Measurements from ENCODE around the gene MRPL37. TPM values are rescaled to one million over a fixed set of nuclear protein-coding genes. Genes with fewer than 3 reads are reported as not detected.
A peak's percentile ranks its signal among the peaks of the same experiment; 100 is the strongest.

Gene MRPL37
- 100 to 1,000 TPM; 109 to 158 TPM for total RNA-seq

DNA sequence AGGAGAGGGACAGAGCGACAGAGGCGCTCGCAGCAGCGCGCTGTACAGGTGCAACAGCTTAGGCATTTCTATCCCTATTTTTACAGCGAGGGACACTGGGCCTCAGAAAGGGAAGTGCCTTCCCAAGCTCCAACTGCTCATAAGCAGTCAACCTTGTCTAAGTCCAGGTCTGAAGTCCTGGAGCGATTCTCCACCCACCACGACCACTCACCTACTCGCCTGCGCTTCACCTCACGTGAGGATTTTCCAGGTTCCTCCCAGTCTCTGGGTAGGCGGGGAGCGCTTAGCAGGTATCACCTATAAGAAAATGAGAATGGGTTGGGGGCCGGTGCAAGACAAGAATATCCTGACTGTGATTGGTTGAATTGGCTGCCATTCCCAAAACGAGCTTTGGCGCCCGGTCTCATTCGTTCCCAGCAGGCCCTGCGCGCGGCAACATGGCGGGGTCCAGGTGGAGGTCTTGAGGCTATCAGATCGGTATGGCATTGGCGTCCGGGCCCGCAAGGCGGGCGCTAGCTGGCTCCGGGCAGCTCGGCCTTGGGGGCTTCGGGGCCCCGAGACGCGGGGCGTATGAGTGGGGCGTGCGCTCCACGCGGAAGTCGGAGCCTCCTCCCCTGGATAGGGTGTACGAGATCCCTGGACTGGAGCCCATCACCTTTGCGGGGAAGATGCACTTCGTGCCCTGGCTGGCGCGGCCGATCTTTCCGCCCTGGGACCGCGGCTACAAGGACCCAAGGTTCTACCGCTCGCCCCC is at the start of gene MRPL37, which contains the start of gene CYB5RL:
Gene MRPL37, plus strand, starts transcription at position 403 of the 754 bp plus-strand sequence. Its CDS starts 77 bp downstream, at position 480.
Gene CYB5RL, minus strand, starts transcription at position 266 of the 754 bp plus-strand sequence. CDS start 4,414 bp downstream, outside the sequence.
- Mint-ChIP-seq H3K36me3 (peaks cover 6% of the 10 kb centered on the region), H3K27me3 (no peaks in the 10 kb centered on the region), H3K27ac (peak within 1 kb of the TSS; percentile 70 to 89), H3K4me1 (ENCODE audit: low read depth in 2 of 2) (peaks cover 30% of the 10 kb centered on the region in 2 donors), H3K4me3 (peak within 1 kb of the TSS; percentile 87), H3K9me3 (no peaks in the 10 kb centered on the region)
- DNase-seq (ENCODE audit: low spot score), result peak; percentile 90
- ATAC-seq, result peak; percentile 97

DNA sequence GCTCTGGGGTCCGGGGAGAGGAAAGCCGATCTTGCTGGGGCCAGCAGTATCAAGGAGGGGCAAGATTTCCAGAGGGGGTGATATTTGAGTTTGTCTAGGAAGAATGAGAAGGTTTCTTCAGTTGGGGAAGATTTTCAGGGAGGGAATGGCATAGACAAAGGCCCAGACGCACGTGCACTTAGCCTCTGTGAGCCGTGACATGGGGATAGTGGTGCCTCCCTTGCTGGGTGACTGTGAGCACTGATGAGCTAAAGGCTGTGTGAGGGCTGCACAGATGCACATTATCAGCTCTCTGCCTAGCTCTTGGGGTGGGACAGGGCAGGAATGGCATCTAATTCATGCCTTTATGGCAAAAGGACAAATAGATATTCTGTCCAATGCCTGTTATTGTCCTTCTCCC is 49.0 kb upstream of the MRPL37 start:
- Mint-ChIP-seq H3K9me3 (no peaks in the 10 kb centered on the region), H3K27ac (no peak overlapping the region), H3K4me3 (no peak overlapping the region), H3K36me3 (no peaks in the 10 kb centered on the region), H3K4me1 (ENCODE audit: low read depth in 2 of 2) (peaks cover 0 to 4% of the 10 kb centered on the region in 2 donors), H3K27me3 (no peaks in the 10 kb centered on the region)
- no peak for DNase-seq (ENCODE audit: low spot score)
- peak in 1 of 2 donors; percentile 13 for ATAC-seq

DNA sequence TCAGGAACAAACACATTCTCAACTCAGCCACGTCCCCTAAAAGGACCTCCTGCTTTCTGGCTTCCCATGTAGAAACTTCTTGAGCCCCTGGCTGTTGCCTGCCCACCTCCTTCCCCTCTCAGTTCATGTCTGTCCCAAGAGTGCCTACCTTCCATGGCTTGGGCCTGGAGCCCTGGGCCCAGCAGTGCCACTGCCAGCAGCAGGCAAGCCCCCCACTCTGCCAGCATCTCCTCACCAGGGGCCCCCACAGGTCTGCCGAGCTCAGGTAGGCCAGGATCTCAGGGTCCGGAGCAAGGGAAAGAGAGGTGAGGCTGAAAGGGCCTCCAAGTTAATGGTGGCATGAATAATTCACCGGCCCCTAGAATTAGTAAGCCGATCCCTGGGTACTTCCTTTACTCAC is 47.3 kb upstream of the MRPL37 start, which contains the start of gene CDCP2:
Gene CDCP2, minus strand, starts transcription at position 305 of the 400 bp plus-strand sequence. Its CDS starts 78 bp downstream, at position 227.
- Mint-ChIP-seq H3K27me3 (no peaks in the 10 kb centered on the region), H3K4me3 (no peak within 1 kb of the TSS), H3K27ac (no peak within 1 kb of the TSS), H3K9me3 (no peaks in the 10 kb centered on the region), H3K36me3 (no peaks in the 10 kb centered on the region), H3K4me1 (ENCODE audit: low read depth in 2 of 2) (peaks cover 0 to 4% of the 10 kb centered on the region in 2 donors)
- ATAC-seq, result no peak
- DNase-seq (ENCODE audit: low spot score), result no peak

DNA sequence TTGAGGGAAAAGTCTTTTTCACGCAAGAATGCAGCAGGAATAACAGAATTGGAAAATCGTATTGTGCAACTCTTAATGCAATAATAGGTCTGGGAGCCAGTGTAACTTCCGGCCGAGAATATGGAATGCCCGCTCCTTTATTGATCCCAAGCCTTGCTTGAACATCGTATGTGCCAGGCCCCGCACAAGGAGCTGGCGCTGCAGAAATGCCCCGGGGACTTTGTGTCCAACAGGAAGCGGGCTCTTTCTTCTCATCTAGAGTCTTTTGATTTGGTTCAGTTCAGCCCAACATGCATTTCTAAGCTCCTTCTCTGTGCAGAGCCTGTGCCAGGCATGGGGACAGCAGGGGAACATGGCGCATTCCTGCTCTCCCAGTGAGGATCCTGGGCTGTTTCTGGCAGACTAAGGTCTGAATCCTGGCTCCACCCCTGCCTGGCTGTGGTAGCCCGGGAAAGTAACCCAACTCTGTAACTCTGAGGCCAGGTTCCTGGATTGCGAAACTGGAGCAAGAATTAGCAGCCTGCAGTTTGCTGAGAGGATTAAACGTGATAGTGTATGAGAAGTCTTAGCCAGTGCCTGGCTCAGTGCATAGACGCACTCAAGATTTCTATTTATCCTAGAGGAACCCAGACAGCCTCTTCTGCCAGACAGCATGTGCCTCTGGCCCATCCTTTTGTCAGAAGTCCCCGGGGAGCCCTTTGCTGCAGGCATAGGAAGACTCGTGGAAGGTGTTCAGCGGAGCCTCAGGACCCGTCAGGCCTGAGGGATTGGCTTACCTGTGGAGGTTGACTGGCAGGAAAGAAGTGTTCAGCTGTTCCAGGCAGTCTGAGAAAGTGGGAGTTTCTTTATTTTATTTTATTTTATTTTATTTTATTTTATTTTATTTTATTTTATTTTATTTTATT is 46.2 kb upstream of the MRPL37 start:
- Mint-ChIP-seq H3K27ac (no peak overlapping the region), H3K27me3 (no peaks in the 10 kb centered on the region), H3K4me3 (no peak overlapping the region), H3K36me3 (no peaks in the 10 kb centered on the region), H3K9me3 (no peaks in the 10 kb centered on the region), H3K4me1 (ENCODE audit: low read depth in 2 of 2) (peaks cover 0 to 4% of the 10 kb centered on the region in 2 donors)
- no peak for DNase-seq (ENCODE audit: low spot score)
- no peak for ATAC-seq

DNA sequence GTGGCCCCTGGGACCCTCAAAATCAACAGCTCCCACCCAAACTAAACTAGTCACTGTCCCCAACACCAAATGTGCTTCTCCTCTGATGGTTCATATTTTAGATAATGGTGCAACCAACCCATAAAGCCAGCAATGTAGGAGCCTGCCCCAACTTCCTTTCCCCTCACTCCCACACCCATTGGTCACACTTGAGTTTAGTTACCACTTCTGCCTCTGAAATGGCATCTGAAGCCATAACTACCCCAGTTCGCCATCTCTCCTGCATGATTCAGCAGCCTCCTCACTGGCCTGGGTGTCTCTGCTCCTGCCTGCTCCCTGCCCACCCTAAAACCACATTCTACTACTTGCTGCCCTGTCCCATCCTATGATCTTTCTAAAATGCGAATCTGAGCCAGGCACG is 43.8 kb upstream of the MRPL37 start:
- Mint-ChIP-seq H3K27me3 (no peaks in the 10 kb centered on the region), H3K9me3 (no peaks in the 10 kb centered on the region), H3K27ac (no peak overlapping the region)

DNA sequence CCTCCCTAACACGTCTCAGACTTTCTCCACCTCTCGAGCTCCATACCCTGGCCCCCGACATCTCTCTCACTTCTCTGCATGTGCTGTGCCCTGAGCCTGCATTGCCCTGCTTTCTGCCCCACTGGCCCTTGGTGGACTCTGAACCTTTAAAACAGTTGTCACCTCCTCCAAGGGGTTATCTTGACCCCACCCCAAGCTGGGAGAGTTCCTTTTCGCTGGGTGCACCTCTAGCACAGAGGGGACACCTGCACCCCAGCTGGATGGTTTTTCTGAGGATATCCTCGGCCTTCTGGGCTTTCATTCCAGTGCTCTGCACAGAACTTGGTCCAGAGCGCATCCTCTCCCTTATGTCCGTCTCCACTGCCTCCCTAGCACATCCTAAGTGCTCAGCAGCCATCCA is 43.0 kb upstream of the MRPL37 start:
- ATAC-seq (no peak), DNase-seq (ENCODE audit: low spot score) (no peak)
- Mint-ChIP-seq H3K27ac (no peak overlapping the region), H3K4me1 (ENCODE audit: low read depth in 2 of 2) (no peaks in the 10 kb centered on the region), H3K4me3 (no peak overlapping the region), H3K27me3 (no peaks in the 10 kb centered on the region), H3K36me3 (no peaks in the 10 kb centered on the region), H3K9me3 (no peaks in the 10 kb centered on the region)

More for the DNA sequence above, 43.8 kb upstream of the MRPL37 start:
- Mint-ChIP-seq H3K4me3 (no peak overlapping the region), H3K36me3 (no peaks in the 10 kb centered on the region), H3K4me1 (ENCODE audit: low read depth in 2 of 2) (no peaks in the 10 kb centered on the region)
- DNase-seq (ENCODE audit: low spot score) (no peak), ATAC-seq (no peak)

DNA sequence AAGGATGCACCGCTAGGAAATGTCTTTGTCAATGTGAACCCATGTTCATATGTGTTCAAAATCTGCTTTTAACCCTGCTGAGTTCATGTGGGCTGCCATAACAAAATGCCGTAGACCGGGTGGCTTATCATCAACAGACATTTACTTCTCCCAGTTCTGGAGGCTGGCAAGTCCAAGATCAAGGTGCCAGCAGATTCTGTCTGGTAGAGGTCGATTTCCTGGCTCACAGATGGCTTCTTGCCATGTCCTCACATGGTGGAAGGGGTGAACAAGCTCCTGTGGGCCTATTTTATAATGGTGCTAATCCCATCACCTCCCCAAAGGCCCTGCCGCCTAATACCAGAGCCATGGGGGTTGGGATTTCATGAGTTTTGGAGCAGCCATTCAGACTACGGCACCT is 42.6 kb upstream of the MRPL37 start:
- no peaks in the 10 kb centered on the region for H3K9me3 Mint-ChIP-seq
- no peak overlapping the region for H3K4me3 Mint-ChIP-seq
- no peaks in the 10 kb centered on the region for H3K27me3 Mint-ChIP-seq
- H3K27ac Mint-ChIP-seq, result no peak overlapping the region
- no peaks in the 10 kb centered on the region for H3K36me3 Mint-ChIP-seq
- DNase-seq (ENCODE audit: low spot score) (no peak), ATAC-seq (no peak)
- H3K4me1 Mint-ChIP-seq (ENCODE audit: low read depth in 2 of 2), result no peaks in the 10 kb centered on the region

DNA sequence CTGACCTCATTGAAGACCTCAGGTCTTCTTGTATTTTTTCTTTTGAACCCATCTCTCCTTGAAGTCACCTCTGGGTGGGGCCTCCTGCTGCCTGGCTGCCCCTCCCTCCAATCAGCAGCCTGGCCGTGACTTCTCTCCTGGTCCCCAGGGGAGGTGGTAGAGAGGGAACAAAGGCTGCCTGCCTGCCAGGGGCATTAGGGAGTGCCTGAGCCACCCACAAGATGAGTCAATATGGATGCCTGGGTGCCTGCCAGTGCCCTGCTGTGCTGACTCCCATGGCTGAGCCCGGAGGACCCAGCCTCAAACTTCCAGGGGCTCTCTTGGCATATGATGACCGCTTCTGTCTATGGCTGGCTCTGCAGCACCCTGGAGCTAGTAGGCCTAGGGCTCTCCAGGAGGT is 41.9 kb upstream of the MRPL37 start:
- Mint-ChIP-seq H3K36me3 (no peaks in the 10 kb centered on the region), H3K27ac (no peak overlapping the region), H3K27me3 (no peaks in the 10 kb centered on the region), H3K9me3 (no peaks in the 10 kb centered on the region), H3K4me3 (no peak overlapping the region), H3K4me1 (ENCODE audit: low read depth in 2 of 2) (no peaks in the 10 kb centered on the region)
- DNase-seq (ENCODE audit: low spot score), result no peak
- peak in 1 of 2 donors; percentile 18 for ATAC-seq

DNA sequence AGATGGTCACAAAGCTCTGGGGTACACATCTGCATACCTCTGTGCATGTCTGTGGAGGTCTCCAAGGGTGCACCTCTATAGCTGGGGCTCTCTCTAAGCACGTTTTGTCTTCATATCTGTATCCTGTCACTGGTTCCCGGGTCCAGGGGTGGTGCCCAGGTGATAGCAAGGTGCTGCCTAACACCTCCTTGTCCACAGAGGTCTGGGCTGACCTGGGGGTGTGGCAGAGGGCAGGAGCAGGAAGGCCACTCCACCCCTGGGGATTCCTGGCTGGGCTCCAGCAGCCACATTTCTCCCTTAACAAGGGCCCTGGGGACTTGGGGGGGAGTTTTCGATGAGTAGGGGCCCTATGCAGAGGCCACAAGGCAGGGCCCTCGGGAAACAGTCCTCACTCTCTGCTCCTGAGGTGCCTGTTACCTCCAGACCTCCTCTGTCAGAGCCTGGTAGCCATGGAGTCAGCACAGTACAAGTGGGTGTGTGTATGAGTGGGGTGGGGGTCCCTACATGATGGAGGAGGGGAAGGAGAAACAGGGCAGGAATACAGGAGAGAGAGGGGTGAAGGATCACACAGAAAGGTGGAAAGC is 40.1 kb upstream of the MRPL37 start:
- Mint-ChIP-seq H3K27ac (no peak overlapping the region), H3K4me3 (no peak overlapping the region), H3K4me1 (ENCODE audit: low read depth in 2 of 2) (no peaks in the 10 kb centered on the region), H3K9me3 (no peaks in the 10 kb centered on the region), H3K27me3 (no peaks in the 10 kb centered on the region), H3K36me3 (no peaks in the 10 kb centered on the region)
- no peak for DNase-seq (ENCODE audit: low spot score)
- ATAC-seq, result no peak

DNA sequence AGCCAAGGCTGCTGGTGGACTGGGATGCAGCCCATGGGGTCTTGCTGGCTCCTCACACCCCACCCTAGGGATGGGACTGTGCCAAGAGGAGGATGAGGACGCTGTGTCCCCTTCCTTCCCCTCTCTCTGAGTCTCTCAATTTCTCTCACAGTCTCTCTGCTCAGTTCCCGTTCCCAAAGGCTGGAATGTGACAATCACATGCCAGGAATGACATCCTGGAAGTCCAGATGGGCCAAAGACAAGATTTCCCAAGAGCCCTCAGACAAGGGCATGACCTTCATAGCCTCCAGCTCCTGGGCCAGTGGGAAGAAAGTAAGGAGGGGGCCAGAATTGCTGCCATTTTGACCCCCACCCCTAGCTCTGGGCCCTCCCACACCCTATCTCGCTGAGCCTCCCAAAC is 39.6 kb upstream of the MRPL37 start:
- DNase-seq (ENCODE audit: low spot score) (no peak), ATAC-seq (no peak)
- Mint-ChIP-seq H3K27ac (no peak overlapping the region), H3K9me3 (no peaks in the 10 kb centered on the region), H3K4me1 (ENCODE audit: low read depth in 2 of 2) (no peaks in the 10 kb centered on the region), H3K36me3 (no peaks in the 10 kb centered on the region), H3K4me3 (no peak overlapping the region), H3K27me3 (no peaks in the 10 kb centered on the region)

DNA sequence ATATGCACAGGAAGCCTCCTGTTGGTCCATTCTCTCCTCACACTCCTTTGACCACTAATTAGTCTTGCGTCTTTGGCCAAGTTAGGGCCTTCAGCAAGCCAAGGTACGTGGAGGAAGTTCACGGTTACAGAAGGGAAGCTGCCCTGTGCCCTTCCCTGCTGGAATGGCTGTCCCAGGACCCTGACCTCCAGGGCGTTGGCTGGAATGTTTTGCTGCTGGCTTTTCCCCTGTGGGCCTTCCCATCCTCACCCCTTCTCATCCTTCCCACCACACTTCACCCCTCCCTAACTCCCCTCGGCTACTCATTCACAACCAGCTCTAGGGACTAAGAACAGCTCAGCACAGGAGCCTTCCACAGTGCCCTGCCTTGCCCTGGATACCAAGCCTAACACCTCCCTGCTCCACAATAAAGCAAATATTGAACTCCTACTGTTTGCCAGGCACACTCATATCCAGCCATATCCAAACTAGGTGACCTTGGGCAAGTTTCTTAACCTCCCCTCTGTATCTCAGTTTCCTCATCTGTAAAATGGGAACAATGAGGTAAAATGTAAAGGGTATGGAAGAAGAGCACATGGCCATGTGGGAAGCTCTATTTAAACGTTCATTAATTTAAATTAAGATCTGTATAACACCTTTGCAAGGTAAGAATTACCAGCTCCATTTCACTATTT is 38.3 kb upstream of the MRPL37 start:
- no peak overlapping the region for H3K27ac Mint-ChIP-seq
- H3K4me1 Mint-ChIP-seq (ENCODE audit: low read depth in 2 of 2), result no peaks in the 10 kb centered on the region
- ATAC-seq (no peak), DNase-seq (ENCODE audit: low spot score) (no peak)
- no peak overlapping the region for H3K4me3 Mint-ChIP-seq
- H3K36me3 Mint-ChIP-seq, result no peaks in the 10 kb centered on the region
- no peaks in the 10 kb centered on the region for H3K9me3 Mint-ChIP-seq
- H3K27me3 Mint-ChIP-seq, result no peaks in the 10 kb centered on the region

DNA sequence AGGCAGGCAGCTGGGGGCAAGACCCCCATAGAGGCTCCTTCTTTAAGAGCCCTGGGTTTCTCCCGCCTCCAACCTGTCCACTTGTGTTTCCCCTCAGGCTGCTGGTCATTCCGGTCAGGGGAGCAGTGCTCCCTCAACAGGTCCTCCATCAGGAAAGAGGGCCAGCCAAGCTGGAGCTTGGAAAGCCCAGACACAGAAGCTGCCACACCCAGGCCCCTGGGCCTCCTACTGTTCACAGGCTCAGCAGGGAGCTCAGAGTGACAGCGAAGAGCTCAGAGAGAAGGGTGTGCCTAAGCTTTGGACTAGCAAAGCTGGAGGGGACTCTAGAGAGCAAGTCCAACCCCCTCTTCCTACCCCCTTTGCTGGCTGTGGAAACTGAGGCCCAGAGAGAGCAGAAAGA is 36.9 kb upstream of the MRPL37 start:
- DNase-seq (ENCODE audit: low spot score) (no peak), ATAC-seq (no peak)
- H3K36me3 Mint-ChIP-seq, result no peaks in the 10 kb centered on the region
- no peaks in the 10 kb centered on the region for H3K27me3 Mint-ChIP-seq
- no peak overlapping the region for H3K4me3 Mint-ChIP-seq
- H3K4me1 Mint-ChIP-seq (ENCODE audit: low read depth in 2 of 2), result no peaks in the 10 kb centered on the region
- no peaks in the 10 kb centered on the region for H3K9me3 Mint-ChIP-seq
- H3K27ac Mint-ChIP-seq, result no peak overlapping the region

DNA sequence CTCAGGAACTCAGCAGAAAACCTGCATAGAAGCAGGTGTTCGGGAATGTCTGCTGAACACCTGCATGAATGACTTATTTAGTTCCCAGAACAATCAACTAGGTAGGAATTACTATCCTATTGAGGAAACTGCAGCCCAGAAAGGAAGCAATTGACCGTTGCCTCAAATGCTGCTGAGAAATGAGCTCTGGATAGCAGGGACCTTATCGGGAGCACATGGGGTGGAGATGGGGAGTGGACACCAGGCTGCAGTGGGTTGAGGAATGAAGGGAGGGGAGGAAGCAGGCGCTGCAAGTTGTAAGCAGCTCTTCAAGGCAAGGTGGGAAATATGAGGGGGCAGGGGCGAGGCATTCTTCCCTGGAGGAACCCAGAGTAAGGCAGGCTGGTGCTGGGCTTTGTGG is 36.4 kb upstream of the MRPL37 start:
- Mint-ChIP-seq H3K27ac (no peak overlapping the region), H3K36me3 (no peaks in the 10 kb centered on the region), H3K4me1 (ENCODE audit: low read depth in 2 of 2) (no peaks in the 10 kb centered on the region), H3K4me3 (no peak overlapping the region), H3K9me3 (no peaks in the 10 kb centered on the region), H3K27me3 (no peaks in the 10 kb centered on the region)
- no peak for DNase-seq (ENCODE audit: low spot score)
- no peak for ATAC-seq

All from natural killer cell treated with Interleukin-12 subunit alpha and Interleukin-12 subunit beta and Interleukin-15 and Interleukin-18, amount 100 ng/mL, for 72 hours (primary cell).